Astrocyte (in vitro differentiated cells and primary cell): ENCODE measurements around the gene OGFOD3. TPM values are rescaled to one million over a fixed set of nuclear protein-coding genes. Genes with fewer than 3 reads are reported as not detected.

Experiments used
- DNase-seq: peaks from one replicate; pipeline ENCODE4 v3.0.0-alpha.2; 2010; ENCODE audit warnings: low read depth
- FAIRE-seq: peaks from 2 replicates; lab custom pipeline; 2011; peaks lifted over from hg19 to GRCh38; lab: Jason Lieb, UNC
- H2AFZ ChIP-seq: 2 replicates; pipeline ENCODE4 v1.6.0; 2012; ENCODE audit warnings: low read depth, low read length, inconsistent platforms
- H3K27ac ChIP-seq: 2 replicates; pipeline ENCODE4 v1.5.1; 2011; ENCODE audit warnings: low read depth, low read length, inconsistent platforms
- H3K27me3 ChIP-seq: 2 replicates; pipeline ENCODE4 v1.6.0; 2011; ENCODE audit warnings: low read length, inconsistent platforms; ENCODE audit not compliant: insufficient read depth
- H3K36me3 ChIP-seq: 2 replicates; pipeline ENCODE4 v1.5.1; 2011; ENCODE audit warnings: low read length, inconsistent platforms; ENCODE audit not compliant: insufficient read depth
- H3K4me1 ChIP-seq: 2 replicates; pipeline ENCODE4 v1.5.1; 2011; ENCODE audit warnings: low read length, inconsistent platforms; ENCODE audit not compliant: insufficient read depth
- H3K4me2 ChIP-seq: 2 replicates; pipeline ENCODE4 v1.6.0; 2012; ENCODE audit warnings: low read length, inconsistent platforms
- H3K4me3 ChIP-seq: 2 replicates; pipeline ENCODE4 v1.5.1; 2011; ENCODE audit warnings: low read depth, mild to moderate bottlenecking, low read length, inconsistent platforms; ENCODE audit not compliant: insufficient read depth
- H3K79me2 ChIP-seq: 2 replicates; pipeline ENCODE4 v1.6.0; 2012; ENCODE audit warnings: mild to moderate bottlenecking, low read length, inconsistent platforms; ENCODE audit not compliant: insufficient read depth
- H3K9ac ChIP-seq: 2 replicates; pipeline ENCODE4 v1.6.0; 2012; ENCODE audit warnings: mild to moderate bottlenecking, low read length, inconsistent platforms
- H3K9me3 ChIP-seq: 2 replicates; pipeline ENCODE4 v1.5.1; 2012; ENCODE audit warnings: low read depth, mild to moderate bottlenecking, low read length, inconsistent platforms; ENCODE audit not compliant: insufficient read depth
- H4K20me1 ChIP-seq: 2 replicates; pipeline ENCODE4 v1.6.0; 2012; ENCODE audit warnings: low read length, inconsistent platforms; ENCODE audit not compliant: insufficient read depth
- H3K27ac Mint-ChIP-seq: one replicate; pipeline ENCODE4 v1.8.0; 2021; ENCODE audit warnings: mild to moderate bottlenecking, mixed read lengths; ENCODE audit not compliant: unreplicated experiment
- H3K27me3 Mint-ChIP-seq: one replicate; pipeline ENCODE4 v1.8.0; 2021; ENCODE audit warnings: low read depth, mixed read lengths; ENCODE audit not compliant: unreplicated experiment
- H3K36me3 Mint-ChIP-seq: one replicate; pipeline ENCODE4 v1.8.0; 2021; ENCODE audit warnings: low read depth, mixed read lengths; ENCODE audit not compliant: unreplicated experiment
- H3K4me1 Mint-ChIP-seq: one replicate; pipeline ENCODE4 v1.8.0; 2021; ENCODE audit warnings: low read depth, mixed read lengths; ENCODE audit not compliant: unreplicated experiment
- H3K4me3 Mint-ChIP-seq: one replicate; pipeline ENCODE4 v1.8.0; 2021; ENCODE audit warnings: mild to moderate bottlenecking, moderate library complexity, mixed read lengths; ENCODE audit not compliant: unreplicated experiment
- H3K9me3 Mint-ChIP-seq: one replicate; pipeline ENCODE4 v1.8.0; 2021; ENCODE audit warnings: mild to moderate bottlenecking, mixed read lengths; ENCODE audit not compliant: unreplicated experiment
- CTCF ChIP-seq: IDR thresholded peaks from 2 replicates; pipeline ENCODE4 v1.5.1; 2011; ENCODE audit warnings: low read depth, mild to moderate bottlenecking, inconsistent platforms, low read length, moderate library complexity; ENCODE audit not compliant: insufficient read depth
- EZH2 ChIP-seq: IDR thresholded peaks from 2 replicates; pipeline ENCODE4 v1.6.1; 2012; ENCODE audit warnings: mild to moderate bottlenecking, low read length, inconsistent platforms; ENCODE audit not compliant: insufficient read depth
- total RNA-seq: library from RNA; stranded (reverse); gene quantifications from 2 replicates; pipeline ENCODE4 v1.2.1, GENCODE V29; 2021

Gene OGFOD3
- total RNA-seq, 1 donor from 2014 or later, result 20.9 TPM

GRCh38 chr17:82419540-82419939 is 1.2 kb upstream of the OGFOD3 start:
- no peaks in the 10 kb centered on the region for H3K27me3 Mint-ChIP-seq
- peaks cover 5% of the 10 kb centered on the region for H3K9me3 Mint-ChIP-seq
- peaks cover 4% of the 10 kb centered on the region for H3K9me3 ChIP-seq
- H3K4me2 ChIP-seq, result peak overlapping the region; percentile 99
- peaks cover 7% of the 10 kb centered on the region for H3K4me1 ChIP-seq
- DNase-seq, result no peak
- H3K9ac ChIP-seq, result no peak overlapping the region
- no peak overlapping the region for H2AFZ ChIP-seq
- peak overlapping the region; percentile 34 for H3K27ac Mint-ChIP-seq
- peaks cover 19% of the 10 kb centered on the region for H3K36me3 Mint-ChIP-seq
- H3K4me3 Mint-ChIP-seq, result peak overlapping the region; percentile 90
- TF ChIP-seq CTCF (no peak), EZH2 (no peak)
- H3K79me2 ChIP-seq, result peaks cover 2% of the 10 kb centered on the region
- no peak overlapping the region for H3K27ac ChIP-seq
- H3K4me1 Mint-ChIP-seq, result peaks cover 2% of the 10 kb centered on the region
- H3K4me3 ChIP-seq, result no peak overlapping the region
- H3K27me3 ChIP-seq, result no peaks in the 10 kb centered on the region
- no peak for FAIRE-seq
- no peaks in the 10 kb centered on the region for H3K36me3 ChIP-seq
- H4K20me1 ChIP-seq, result peaks cover 23% of the 10 kb centered on the region

GRCh38 chr17:82416771-82417170 is 1.6 kb downstream of the OGFOD3 start:
- Mint-ChIP-seq H3K27me3 (no peaks in the 10 kb centered on the region), H3K9me3 (peaks cover 2% of the 10 kb centered on the region), H3K4me3 (no peak overlapping the region), H3K4me1 (peaks cover 2% of the 10 kb centered on the region), H3K36me3 (peaks cover 11% of the 10 kb centered on the region), H3K27ac (no peak overlapping the region)
- Histone ChIP-seq H4K20me1 (peaks cover 40% of the 10 kb centered on the region), H3K4me1 (peaks cover 7% of the 10 kb centered on the region), H3K9ac (no peak overlapping the region), H3K4me3 (no peak overlapping the region), H3K27me3 (no peaks in the 10 kb centered on the region), H2AFZ (no peak overlapping the region), H3K36me3 (no peaks in the 10 kb centered on the region), H3K27ac (no peak overlapping the region), H3K4me2 (no peak overlapping the region), H3K79me2 (peaks cover 2% of the 10 kb centered on the region), H3K9me3 (no peaks in the 10 kb centered on the region)
- DNase-seq, result no peak
- no peak for TF ChIP-seq EZH2
- no peak for TF ChIP-seq CTCF
- FAIRE-seq, result no peak

- peaks cover 7% of the 10 kb centered on the region for H3K4me1 ChIP-seq
- H3K4me3 ChIP-seq, result no peak overlapping the region
- H3K79me2 ChIP-seq, result peaks cover 2% of the 10 kb centered on the region
- Mint-ChIP-seq H3K27me3 (no peaks in the 10 kb centered on the region), H3K27ac (no peak overlapping the region), H3K4me3 (no peak overlapping the region), H3K4me1 (peaks cover 2% of the 10 kb centered on the region), H3K36me3 (peaks cover 7% of the 10 kb centered on the region), H3K9me3 (no peaks in the 10 kb centered on the region)
- H3K36me3 ChIP-seq, result no peaks in the 10 kb centered on the region
- H3K4me2 ChIP-seq, result no peak overlapping the region
- TF ChIP-seq CTCF, result no peak
- TF ChIP-seq EZH2, result no peak
- DNase-seq (no peak), FAIRE-seq (no peak)
- no peaks in the 10 kb centered on the region for H3K9me3 ChIP-seq
- H3K9ac ChIP-seq, result no peak overlapping the region
- H3K27ac ChIP-seq, result no peak overlapping the region
- H2AFZ ChIP-seq, result no peak overlapping the region
- H4K20me1 ChIP-seq, result peaks cover 45% of the 10 kb centered on the region
- H3K27me3 ChIP-seq, result no peaks in the 10 kb centered on the region
These were observed 2.1 kb downstream of the OGFOD3 start for GRCh38 chr17:82416264-82416663.
